Left lung (tissue), 10 donors: Measurements from ENCODE around the gene TBK1. TPM values are rescaled to one million over a fixed set of nuclear protein-coding genes. Genes with fewer than 3 reads are reported as not detected.

Experiments used
- ATAC-seq: fragments of 200-7000 bp; cut with Tn5 transposase; one replicate; pipeline ENCODE4 v1.9.1; 2020; ENCODE audit warnings: moderate library complexity
- DNase-seq, 4 donors: peaks; one replicate each; pipeline ENCODE4 v3.0.0-alpha.2; 2013 to 2020
- H3K27ac ChIP-seq, 2 donors: fragments of 200-600 bp; sonication (generic) in 1 of 2; one replicate each; pipeline versions ENCODE4 v1.5.0 to v1.8.0; 2020 to 2021
- H3K27me3 ChIP-seq, 2 donors: fragments of 200-600 bp; sonication (generic) in 1 of 2; one replicate each; pipeline versions ENCODE4 v1.5.0 to v1.8.0; 2020 to 2021
- H3K36me3 ChIP-seq, 2 donors: fragments of 200-600 bp; sonication (generic) in 1 of 2; one replicate each; pipeline versions ENCODE4 v1.5.0 to v1.8.0; 2020 to 2021
- H3K4me1 ChIP-seq, 2 donors: fragments of 200-600 bp; one replicate each; pipeline ENCODE4 v1.8.0; 2021
- H3K4me3 ChIP-seq, 2 donors: fragments of 200-600 bp; sonication (generic) in 1 of 2; one replicate each; pipeline versions ENCODE4 v1.5.0 to v1.8.0; 2020 to 2021; ENCODE audit warnings: mild to moderate bottlenecking in 1 of 2
- H3K9me3 ChIP-seq, 2 donors: fragments of 200-600 bp; sonication (generic) in 1 of 2; one replicate each; pipeline versions ENCODE4 v1.5.0 to v1.8.0; 2020 to 2021
- CTCF ChIP-seq, 2 donors: fragments of 200-600 bp; sonication (generic) in 1 of 2; IDR thresholded peaks; one replicate each; pipeline versions ENCODE4 v1.5.0 to v1.8.0; 2021; ENCODE audit warnings: antibody characterized with exemption in 2 of 2
- intact Hi-C, 2 donors: fragments of 100-400 bp; cut with DNase I; formaldehyde crosslinking; loops; one replicate each; pipeline versions ENCODE4 v1.11.2 to v1.14.2; 2022
- polyA plus RNA-seq, 6 donors: library from polyadenylated mRNA; unstranded; fragments of 120-200 nt; gene quantifications; one replicate each; pipeline ENCODE4 v1.2.1, GENCODE V29; 2013; ENCODE audit not compliant: insufficient read length in 6 of 6
- total RNA-seq, 2 donors: library from RNA; stranded (reverse); fragmentation: NEBNext Ultra II Directional; extraction: Animal tissue kit (Norgen Biotek cat#: 25700); gene quantifications; one replicate each; pipeline ENCODE4 v1.2.1, GENCODE V29; 2021
- donor health status: DM: no; HTN: yes; CAD: no.
- donor health status: DM: no; HTN: no; CAD: no.

The TBK1 gene
- total and polyA plus RNA-seq, 8 donors = 17.8 to 30.4 (median 26.1) TPM

GRCh38 chr12:64491718-64492117 lies 39.8 kb downstream of the TBK1 start:
- no peak overlapping the region for H3K27ac ChIP-seq
- peaks cover 5 to 97% of the 10 kb centered on the region in 2 donors for H3K36me3 ChIP-seq
- no peak for ATAC-seq
- intact Hi-C loops = no loop called here
- TF ChIP-seq CTCF (IDR thresholded peaks at IDR 0.05) = no peak
- no peak overlapping the region for H3K4me3 ChIP-seq
- no peaks in the 10 kb centered on the region for H3K27me3 ChIP-seq
- no peak for DNase-seq
- H3K9me3 ChIP-seq = no peaks in the 10 kb centered on the region
- no peaks in the 10 kb centered on the region for H3K4me1 ChIP-seq

GRCh38 chr12:64493513-64493912 lies 41.6 kb downstream of the TBK1 start:
- Histone ChIP-seq H3K27me3 (no peaks in the 10 kb centered on the region), H3K9me3 (no peaks in the 10 kb centered on the region), H3K4me3 (no peak overlapping the region), H3K36me3 (peaks cover 8 to 96% of the 10 kb centered on the region in 2 donors), H3K4me1 (no peaks in the 10 kb centered on the region), H3K27ac (no peak overlapping the region)
- no peak for DNase-seq
- no peak for ATAC-seq
- intact Hi-C loops = no loop called here
- no peak for TF ChIP-seq CTCF (IDR thresholded peaks at IDR 0.05)

GRCh38 chr12:64494998-64495729 lies 43.2 kb downstream of the TBK1 start:
- no peak for ATAC-seq
- TF ChIP-seq CTCF (IDR thresholded peaks at IDR 0.05) = no peak
- H3K9me3 ChIP-seq = no peaks in the 10 kb centered on the region
- peaks cover 0 to 2% of the 10 kb centered on the region in 2 donors for H3K4me1 ChIP-seq
- intact Hi-C loops = no loop called here
- H3K4me3 ChIP-seq = no peak overlapping the region
- H3K27ac ChIP-seq = no peak overlapping the region
- no peak for DNase-seq
- no peaks in the 10 kb centered on the region for H3K27me3 ChIP-seq
- peaks cover 8 to 96% of the 10 kb centered on the region in 2 donors for H3K36me3 ChIP-seq

- ATAC-seq (no peak), DNase-seq (no peak)
- intact Hi-C loops = no loop called here
- H3K27ac ChIP-seq = no peak overlapping the region
- TF ChIP-seq CTCF (IDR thresholded peaks at IDR 0.05) = no peak
- no peak overlapping the region for H3K4me3 ChIP-seq
- H3K36me3 ChIP-seq = peaks cover 8 to 95% of the 10 kb centered on the region in 2 donors
- no peaks in the 10 kb centered on the region for H3K27me3 ChIP-seq
- peaks cover 0 to 6% of the 10 kb centered on the region in 2 donors for H3K4me1 ChIP-seq
- no peaks in the 10 kb centered on the region for H3K9me3 ChIP-seq
Observed at GRCh38 chr12:64496839-64497400, 45.0 kb downstream of the TBK1 start.

- TF ChIP-seq CTCF (IDR thresholded peaks at IDR 0.05) = no peak
- H3K27ac ChIP-seq = no peak overlapping the region
- ATAC-seq (no peak), DNase-seq (no peak)
- intact Hi-C loops = no loop called here
- no peak overlapping the region for H3K4me3 ChIP-seq
- no peaks in the 10 kb centered on the region for H3K27me3 ChIP-seq
- H3K36me3 ChIP-seq = peaks cover 8 to 89% of the 10 kb centered on the region in 2 donors
- H3K9me3 ChIP-seq = no peaks in the 10 kb centered on the region
- peaks cover 0 to 6% of the 10 kb centered on the region in 2 donors for H3K4me1 ChIP-seq
Observed at GRCh38 chr12:64497484-64497883, 45.6 kb downstream of the TBK1 start.
